Posterior vena cava (tissue), 2 donors: Measurements from ENCODE around the gene C2orf76. TPM values are rescaled to one million over a fixed set of nuclear protein-coding genes. Genes with fewer than 3 reads are reported as not detected.

Source experiments
- DNase-seq: peaks from one replicate; pipeline ENCODE4 v3.0.0-alpha.2; 2020; ENCODE audit warnings: low spot score
- intact Hi-C, 2 donors: fragments of 100-400 bp; cut with DNase I; formaldehyde crosslinking; loops; one replicate each; pipeline versions ENCODE4 v1.14.1 to v1.14.2; 2022 to 2023
- total RNA-seq, 2 donors: library from RNA; stranded (reverse); fragmentation: NEBNext Ultra II Directional; extraction: Animal tissue kit (Norgen Biotek cat#: 25700); gene quantifications; one replicate each; pipeline ENCODE4 v1.2.1, GENCODE V29; 2021
- donor health status: DM: yes; HTN: yes; CAD: no.
- donor health status: DM: yes; HTN: yes; CAD: no.

C2orf76 gene
- total RNA-seq, 2 donors from 2014 or later: 9.2 to 12.1 TPM

GRCh38 chr2:119255760-119256581 is 110.7 kb downstream of the C2orf76 start:
- no peak for DNase-seq
- intact Hi-C loops: no loop called here

GRCh38 chr2:119254601-119255080 is 112.0 kb downstream of the C2orf76 start:
- DNase-seq: no peak
- intact Hi-C loops: loop anchor here in 1 of 2 donors (5.0 kb wide), 1 partner anchor 433 kb away; no protein-coding TSS in a partner anchor

GRCh38 chr2:119253760-119254600 is 112.7 kb downstream of the C2orf76 start:
- intact Hi-C loops: loop anchor here in 1 of 2 donors (5.0 kb wide), 1 partner anchor 433 kb away; no protein-coding TSS in a partner anchor
- no peak for DNase-seq

GRCh38 chr2:119253114-119253702 is 113.4 kb downstream of the C2orf76 start:
- DNase-seq: no peak
- intact Hi-C loops: loop anchor here in 1 of 2 donors (5.0 kb wide), 1 partner anchor 434 kb away; no protein-coding TSS in a partner anchor

Other genes starting within 250 kb of the C2orf76 start
- gene C1QL2, start 208.1 kb downstream of the C2orf76 start, total RNA-seq: not detected
- 1 to 10 TPM; 5.7 to 9.3 TPM for gene STEAP3, start 143.0 kb downstream of the C2orf76 start, total RNA-seq
- 10 to 100 TPM; 56.6 to 63.1 TPM for gene DBI, start 143 bp upstream of the C2orf76 start, total RNA-seq
- gene TMEM37, start 65.0 kb upstream of the C2orf76 start, total RNA-seq: 1 to 10 TPM; 2.9 to 8.0 TPM
- not detected for gene SCTR, start 157.6 kb upstream of the C2orf76 start, total RNA-seq
- 1 to 10 TPM; 3.2 to 3.4 TPM for gene CFAP221, start 177.6 kb upstream of the C2orf76 start, total RNA-seq